HCT116 (cell line): ENCODE data around the gene IFT122. TPM values are rescaled to one million over a fixed set of nuclear protein-coding genes. Genes with fewer than 3 reads are reported as not detected.

Experiments
- ATAC-seq: fragments of 200-7000 bp; cut with Tn5 transposase; 2 replicates; pipeline ENCODE4 v1.9.1; 2020; ENCODE audit warnings: mild to moderate bottlenecking, moderate library complexity
- BruUV-seq: library from RNA; stranded (reverse); fragments of 400-500 nt; replicated peaks from 2 replicates; lab custom pipeline; 2021; lab: Mats Ljungman, UMichigan
- CTCF ChIA-PET: fragments of 300-600 bp; sonication (Branson Sonifier 250); formaldehyde crosslinking; loops from one replicate; lab custom pipeline; 2021; ENCODE audit warnings: antibody characterized with exemption; lab: Charles Lee
- POLR2A ChIA-PET: fragments of 300-600, 350-600 bp; sonication (Branson Sonifier 250); formaldehyde crosslinking; loops from one replicate; lab custom pipeline; 2021; ENCODE audit warnings: antibody characterized with exemption; lab: Charles Lee
- RAD21 ChIA-PET, 2 experiments: fragments of 300-600 bp; sonication (Branson Sonifier 250); formaldehyde crosslinking; loops; one replicate each; lab custom pipeline; 2023; ENCODE audit warnings: low total read pairs in 2 of 2; ENCODE audit not compliant: uncharacterized antibody in 2 of 2, unreplicated experiment in 2 of 2, low non-redundant PET in 1 of 2; lab: Charles Lee
- DNase-seq: peaks from one replicate; pipeline ENCODE4 v3.0.0-alpha.2; 2010; ENCODE audit warnings: low read depth, low spot score
- H2AFZ ChIP-seq: fragments of 200-600 bp; shearing (Covaris generic), sonication (generic); 2 replicates; pipeline ENCODE4 v1.6.1; 2017; ENCODE audit warnings: low read depth, mixed run types, mixed read lengths, antibody characterized with exemption, low read length; ENCODE audit not compliant: poor library complexity, severe bottlenecking
- H3K27ac ChIP-seq: 2 replicates; pipeline ENCODE4 v1.5.1; 2012; ENCODE audit warnings: low read depth, low read length
- H3K27me3 ChIP-seq: fragments of 200-600 bp; sonication (generic); 2 replicates; pipeline ENCODE4 v1.6.1; 2016; ENCODE audit warnings: mixed run types, low read length, mixed read lengths; ENCODE audit not compliant: insufficient read depth
- H3K36me3 ChIP-seq, 2 experiments: fragments of 200-500 bp in 1 of 2; fragments of 200-600 bp in 1 of 2; sonication (Bioruptor generic) in 1 of 2; sonication (generic) in 1 of 2; 2 replicates each; pipeline versions ENCODE4 v1.5.1 to v1.6.1; 2014 to 2016; ENCODE audit warnings: low read length in 2 of 2, inconsistent platforms in 1 of 2, mixed read lengths in 1 of 2, mixed run types in 1 of 2; ENCODE audit not compliant: insufficient read depth in 2 of 2, control insufficient read depth in 1 of 2
- H3K4me1 ChIP-seq, 2 experiments: fragments of 200-600 bp in 1 of 2; sonication (generic) in 1 of 2; 2 replicates each; pipeline versions ENCODE4 v1.5.1 to v1.6.1; 2012 to 2017; ENCODE audit warnings: low read length in 2 of 2, inconsistent platforms in 1 of 2, mild to moderate bottlenecking in 1 of 2, mixed read lengths in 1 of 2, mixed run types in 1 of 2, moderate library complexity in 1 of 2; ENCODE audit not compliant: insufficient read depth in 2 of 2, control insufficient read depth in 1 of 2
- H3K4me2 ChIP-seq: fragments of 200-600 bp; sonication (generic); 2 replicates; pipeline ENCODE4 v1.6.1; 2017; ENCODE audit warnings: mixed run types, low read length, mixed read lengths
- H3K4me3 ChIP-seq, 2 experiments: fragments of 200-600 bp in 1 of 2; sonication (generic) in 1 of 2; replicated peaks in 1 of 2; 2 replicates each; pipeline ENCODE4 v1.5.1; 2011 to 2016; ENCODE audit warnings: low read length in 2 of 2, control low read depth in 1 of 2, low read depth in 1 of 2, mild to moderate bottlenecking in 1 of 2, mixed read lengths in 1 of 2, mixed run types in 1 of 2
- H3K79me2 ChIP-seq: fragments of 200-600 bp; sonication (generic); 2 replicates; pipeline ENCODE4 v1.6.1; 2017; ENCODE audit warnings: mild to moderate bottlenecking, mixed run types, low read length, moderate library complexity, mixed read lengths; ENCODE audit not compliant: insufficient read depth
- H3K9ac ChIP-seq: fragments of 200-600 bp; sonication (generic); 2 replicates; pipeline ENCODE4 v1.6.1; 2016; ENCODE audit warnings: low read length, mixed read lengths
- H3K9me2 ChIP-seq: fragments of 200-600 bp; sonication (generic), shearing (Covaris generic); 2 replicates; pipeline ENCODE4 v1.6.1; 2017; ENCODE audit warnings: mixed run types, mild to moderate bottlenecking, moderate library complexity; ENCODE audit not compliant: insufficient read depth
- H3K9me3 ChIP-seq, 2 experiments: fragments of 200-500 bp in 1 of 2; fragments of 200-600 bp in 1 of 2; sonication (Bioruptor generic) in 1 of 2; sonication (generic) in 1 of 2; 2 replicates each; pipeline ENCODE4 v1.6.1; 2014 to 2017; ENCODE audit warnings: low read length in 2 of 2, mixed read lengths in 2 of 2, inconsistent platforms in 1 of 2, low read depth in 1 of 2, mild to moderate bottlenecking in 1 of 2, mixed run types in 1 of 2, moderate library complexity in 1 of 2; ENCODE audit not compliant: control insufficient read depth in 1 of 2, insufficient read depth in 1 of 2
- H4K20me1 ChIP-seq: fragments of 200-600 bp; sonication (generic), shearing (Covaris generic); 2 replicates; pipeline ENCODE4 v1.6.1; 2017; ENCODE audit warnings: mixed run types, mild to moderate bottlenecking, moderate library complexity; ENCODE audit not compliant: insufficient read depth
- FOSL1 ChIP-seq: IDR thresholded peaks from 2 replicates; pipeline ENCODE4 v1.6.1; 2012; ENCODE audit warnings: low read depth
- POLR2A ChIP-seq: IDR thresholded peaks from 2 replicates; pipeline ENCODE4 v1.7.0; 2011; ENCODE audit warnings: borderline replicate concordance; ENCODE audit not compliant: insufficient read depth, insufficient read length; ENCODE audit errors: extremely low read depth
- POLR2AphosphoS5 ChIP-seq: IDR thresholded peaks from 2 replicates; pipeline ENCODE4 v1.6.1; 2011; ENCODE audit warnings: mild to moderate bottlenecking, low read depth, low read length, moderate library complexity
- SP1 ChIP-seq: IDR thresholded peaks from 2 replicates; pipeline ENCODE4 v1.6.1; 2012; ENCODE audit warnings: low read depth
- TCF7L2 ChIP-seq: IDR thresholded peaks from 2 replicates; pipeline ENCODE4 v1.7.0; 2011; ENCODE audit warnings: borderline replicate concordance, inconsistent platforms; ENCODE audit not compliant: insufficient read depth, insufficient read length; ENCODE audit errors: extremely low read depth
- YY1 ChIP-seq: IDR thresholded peaks from 2 replicates; pipeline ENCODE4 v1.6.1; 2011; ENCODE audit warnings: low read length, low read depth, moderate library complexity, mild to moderate bottlenecking; ENCODE audit not compliant: insufficient replicate concordance; ENCODE audit errors: extremely low read depth
- intact Hi-C: fragments of 100-400 bp; cut with micrococcal nuclease; formaldehyde crosslinking; loops from 2 replicates; pipeline ENCODE4 v1.10.0; 2022
- total RNA-seq: library from RNA; stranded (reverse); gene quantifications from one replicate; pipeline ENCODE4 v1.2.1, GENCODE V29; 2021; ENCODE audit not compliant: unreplicated experiment
- TF ChIP-seq, protein P1 (sequence below), 3 experiments: fragments of 200-600 bp in 1 of 3; sonication (generic) in 1 of 3; IDR thresholded peaks in 2 of 3; conservative IDR thresholded peaks in 1 of 3; 2 replicates each; pipeline ENCODE4 v1.5.1; 2012 to 2017; ENCODE audit warnings: low read depth in 2 of 3, low read length in 2 of 3, antibody characterized with exemption in 1 of 3, borderline replicate concordance in 1 of 3, control low read depth in 1 of 3, mild to moderate bottlenecking in 1 of 3, mixed read lengths in 1 of 3, mixed run types in 1 of 3, moderate library complexity in 1 of 3; ENCODE audit not compliant: insufficient read depth in 1 of 3
- TF ChIP-seq, protein P2 (sequence below): IDR thresholded peaks from 2 replicates; pipeline ENCODE4 v1.6.1; 2012; ENCODE audit warnings: low read depth
- TF ChIP-seq, protein P3 (sequence below): IDR thresholded peaks from 2 replicates; pipeline ENCODE4 v1.6.1; 2011; ENCODE audit warnings: mild to moderate bottlenecking, low read length, moderate library complexity; ENCODE audit not compliant: insufficient replicate concordance; ENCODE audit errors: extremely low read depth

Gene IFT122
- total RNA-seq, 1 experiment from 2014 or later, result 21.4 TPM

DNA sequence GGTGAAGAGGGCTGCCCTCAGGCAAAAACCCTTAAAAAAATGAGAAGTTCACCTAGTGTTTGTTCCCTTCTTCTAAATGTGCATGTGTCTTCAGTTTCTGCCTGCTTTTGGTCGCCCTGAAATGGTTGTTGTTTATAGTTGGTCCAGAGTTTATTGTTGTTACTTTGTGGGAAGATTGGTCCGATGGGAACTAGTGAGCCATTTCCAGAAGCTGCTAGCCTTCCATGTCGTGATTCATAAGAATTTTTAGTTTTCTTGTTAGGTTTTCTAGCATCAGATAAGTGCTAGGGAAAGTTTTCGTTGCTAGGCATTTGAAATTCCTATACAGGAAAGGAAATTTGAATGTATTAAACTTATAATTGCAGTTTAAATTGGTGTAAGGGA, 33.7 kb downstream of the IFT122 start:
- no peak overlapping the region for H2AFZ ChIP-seq
- H3K79me2 ChIP-seq, result no peaks in the 10 kb centered on the region
- H3K27me3 ChIP-seq, result no peaks in the 10 kb centered on the region
- no peak overlapping the region for H3K4me3 ChIP-seq
- no peaks in the 10 kb centered on the region for H3K9me2 ChIP-seq
- no peak for TF ChIP-seq POLR2A
- no TSS peak for BruUV-seq
- no peak overlapping the region for H3K27ac ChIP-seq
- peaks cover 7% of the 10 kb centered on the region in 2 experiments; a peak in 1 of 4 replicates for H3K36me3 ChIP-seq
- H3K9ac ChIP-seq, result no peak overlapping the region
- no peaks in the 10 kb centered on the region for H3K4me1 ChIP-seq
- ChIA-PET POLR2A (no interaction called here), RAD21 (no interaction called here), CTCF (no interaction called here)
- no peaks in the 10 kb centered on the region for H3K9me3 ChIP-seq
- DNase-seq (no peak), ATAC-seq (no peak)
- intact Hi-C loops, result no loop called here
- H4K20me1 ChIP-seq, result no peaks in the 10 kb centered on the region
- no peak overlapping the region for H3K4me2 ChIP-seq

DNA sequence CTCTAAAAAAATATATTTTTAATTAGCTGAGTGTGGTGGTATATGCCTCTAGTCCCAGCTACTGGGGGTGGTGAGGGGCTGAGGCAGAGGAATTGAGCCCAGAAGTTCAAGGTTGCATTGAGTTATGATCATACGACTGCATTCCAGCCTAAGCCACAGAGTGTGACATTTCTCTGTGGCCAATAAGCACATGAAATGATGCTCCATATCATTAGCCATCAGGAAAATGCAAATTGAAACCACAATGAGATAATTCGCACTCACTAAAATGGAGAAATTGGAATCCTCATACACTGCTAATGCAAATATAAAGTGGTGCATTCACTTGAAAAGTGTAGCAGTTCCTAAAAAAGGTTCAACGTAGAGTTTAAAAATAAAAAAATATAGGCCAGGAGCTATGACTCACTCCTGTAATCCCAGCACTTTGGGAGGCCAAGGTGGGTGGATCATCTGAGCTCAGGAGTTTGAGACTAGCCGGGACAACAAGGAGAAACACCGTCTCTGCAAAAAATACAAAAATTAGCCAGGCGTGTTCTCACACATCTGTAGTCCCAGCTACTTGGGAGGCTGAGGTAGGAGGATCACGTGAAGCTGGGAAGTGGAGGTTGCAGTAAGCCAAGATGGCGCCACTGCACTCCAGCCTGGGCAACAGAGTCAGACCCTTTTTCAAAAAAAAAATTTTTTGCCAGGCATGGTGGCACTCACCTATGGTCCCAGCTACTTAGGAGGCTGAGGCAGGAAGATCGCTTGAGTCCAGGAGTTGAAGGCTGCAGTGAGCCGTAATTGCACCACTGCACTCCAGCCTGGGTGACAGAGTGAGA, 35.2 kb downstream of the IFT122 start:
- peaks cover 7% of the 10 kb centered on the region in 2 experiments; a peak in 1 of 4 replicates for H3K36me3 ChIP-seq
- CTCF ChIA-PET, result no interaction called here
- no peak overlapping the region for H3K9ac ChIP-seq
- H3K4me2 ChIP-seq, result no peak overlapping the region
- DNase-seq (no peak), ATAC-seq (no peak)
- H3K4me3 ChIP-seq, result no peak overlapping the region
- no peak overlapping the region for H2AFZ ChIP-seq
- no peaks in the 10 kb centered on the region for H4K20me1 ChIP-seq
- intact Hi-C loops, result no loop called here
- no peaks in the 10 kb centered on the region for H3K4me1 ChIP-seq
- POLR2A ChIA-PET, result no interaction called here
- no peaks in the 10 kb centered on the region for H3K27me3 ChIP-seq
- H3K9me3 ChIP-seq, result no peaks in the 10 kb centered on the region
- H3K27ac ChIP-seq, result no peak overlapping the region
- RAD21 ChIA-PET, result interaction anchor here in 1 of 2 experiments (1.1 kb wide), 1 partner anchor 92 kb away, joined by 3 read pairs; no protein-coding TSS in a partner anchor
- no peaks in the 10 kb centered on the region for H3K79me2 ChIP-seq
- no TSS peak for BruUV-seq
- H3K9me2 ChIP-seq, result no peaks in the 10 kb centered on the region
- TF ChIP-seq, protein P1, sequence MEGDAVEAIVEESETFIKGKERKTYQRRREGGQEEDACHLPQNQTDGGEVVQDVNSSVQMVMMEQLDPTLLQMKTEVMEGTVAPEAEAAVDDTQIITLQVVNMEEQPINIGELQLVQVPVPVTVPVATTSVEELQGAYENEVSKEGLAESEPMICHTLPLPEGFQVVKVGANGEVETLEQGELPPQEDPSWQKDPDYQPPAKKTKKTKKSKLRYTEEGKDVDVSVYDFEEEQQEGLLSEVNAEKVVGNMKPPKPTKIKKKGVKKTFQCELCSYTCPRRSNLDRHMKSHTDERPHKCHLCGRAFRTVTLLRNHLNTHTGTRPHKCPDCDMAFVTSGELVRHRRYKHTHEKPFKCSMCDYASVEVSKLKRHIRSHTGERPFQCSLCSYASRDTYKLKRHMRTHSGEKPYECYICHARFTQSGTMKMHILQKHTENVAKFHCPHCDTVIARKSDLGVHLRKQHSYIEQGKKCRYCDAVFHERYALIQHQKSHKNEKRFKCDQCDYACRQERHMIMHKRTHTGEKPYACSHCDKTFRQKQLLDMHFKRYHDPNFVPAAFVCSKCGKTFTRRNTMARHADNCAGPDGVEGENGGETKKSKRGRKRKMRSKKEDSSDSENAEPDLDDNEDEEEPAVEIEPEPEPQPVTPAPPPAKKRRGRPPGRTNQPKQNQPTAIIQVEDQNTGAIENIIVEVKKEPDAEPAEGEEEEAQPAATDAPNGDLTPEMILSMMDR (IDR thresholded peaks at IDR 0.05 in 2 of 3, conservative IDR thresholded peaks at IDR 0.05 in 1 of 3; ENCODE audit: borderline replicate concordance in 1 of 3, insufficient read depth in 1 of 3, low read depth in 2 of 3, low read length in 2 of 3), result no peak
- no peak for TF ChIP-seq SP1
- TF ChIP-seq TCF7L2, result no peak
- TF ChIP-seq YY1, result no peak
- TF ChIP-seq, protein P2, sequence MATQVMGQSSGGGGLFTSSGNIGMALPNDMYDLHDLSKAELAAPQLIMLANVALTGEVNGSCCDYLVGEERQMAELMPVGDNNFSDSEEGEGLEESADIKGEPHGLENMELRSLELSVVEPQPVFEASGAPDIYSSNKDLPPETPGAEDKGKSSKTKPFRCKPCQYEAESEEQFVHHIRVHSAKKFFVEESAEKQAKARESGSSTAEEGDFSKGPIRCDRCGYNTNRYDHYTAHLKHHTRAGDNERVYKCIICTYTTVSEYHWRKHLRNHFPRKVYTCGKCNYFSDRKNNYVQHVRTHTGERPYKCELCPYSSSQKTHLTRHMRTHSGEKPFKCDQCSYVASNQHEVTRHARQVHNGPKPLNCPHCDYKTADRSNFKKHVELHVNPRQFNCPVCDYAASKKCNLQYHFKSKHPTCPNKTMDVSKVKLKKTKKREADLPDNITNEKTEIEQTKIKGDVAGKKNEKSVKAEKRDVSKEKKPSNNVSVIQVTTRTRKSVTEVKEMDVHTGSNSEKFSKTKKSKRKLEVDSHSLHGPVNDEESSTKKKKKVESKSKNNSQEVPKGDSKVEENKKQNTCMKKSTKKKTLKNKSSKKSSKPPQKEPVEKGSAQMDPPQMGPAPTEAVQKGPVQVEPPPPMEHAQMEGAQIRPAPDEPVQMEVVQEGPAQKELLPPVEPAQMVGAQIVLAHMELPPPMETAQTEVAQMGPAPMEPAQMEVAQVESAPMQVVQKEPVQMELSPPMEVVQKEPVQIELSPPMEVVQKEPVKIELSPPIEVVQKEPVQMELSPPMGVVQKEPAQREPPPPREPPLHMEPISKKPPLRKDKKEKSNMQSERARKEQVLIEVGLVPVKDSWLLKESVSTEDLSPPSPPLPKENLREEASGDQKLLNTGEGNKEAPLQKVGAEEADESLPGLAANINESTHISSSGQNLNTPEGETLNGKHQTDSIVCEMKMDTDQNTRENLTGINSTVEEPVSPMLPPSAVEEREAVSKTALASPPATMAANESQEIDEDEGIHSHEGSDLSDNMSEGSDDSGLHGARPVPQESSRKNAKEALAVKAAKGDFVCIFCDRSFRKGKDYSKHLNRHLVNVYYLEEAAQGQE, result no peak
- TF ChIP-seq, protein P3, sequence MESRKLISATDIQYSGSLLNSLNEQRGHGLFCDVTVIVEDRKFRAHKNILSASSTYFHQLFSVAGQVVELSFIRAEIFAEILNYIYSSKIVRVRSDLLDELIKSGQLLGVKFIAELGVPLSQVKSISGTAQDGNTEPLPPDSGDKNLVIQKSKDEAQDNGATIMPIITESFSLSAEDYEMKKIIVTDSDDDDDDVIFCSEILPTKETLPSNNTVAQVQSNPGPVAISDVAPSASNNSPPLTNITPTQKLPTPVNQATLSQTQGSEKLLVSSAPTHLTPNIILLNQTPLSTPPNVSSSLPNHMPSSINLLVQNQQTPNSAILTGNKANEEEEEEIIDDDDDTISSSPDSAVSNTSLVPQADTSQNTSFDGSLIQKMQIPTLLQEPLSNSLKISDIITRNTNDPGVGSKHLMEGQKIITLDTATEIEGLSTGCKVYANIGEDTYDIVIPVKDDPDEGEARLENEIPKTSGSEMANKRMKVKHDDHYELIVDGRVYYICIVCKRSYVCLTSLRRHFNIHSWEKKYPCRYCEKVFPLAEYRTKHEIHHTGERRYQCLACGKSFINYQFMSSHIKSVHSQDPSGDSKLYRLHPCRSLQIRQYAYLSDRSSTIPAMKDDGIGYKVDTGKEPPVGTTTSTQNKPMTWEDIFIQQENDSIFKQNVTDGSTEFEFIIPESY, result no peak
- no peak for TF ChIP-seq FOSL1
- no peak for TF ChIP-seq POLR2A
- TF ChIP-seq POLR2AphosphoS5, result no peak
